ENCODE data around the gene FGF14. TPM values are rescaled to one million over a fixed set of nuclear protein-coding genes. Genes with fewer than 3 reads are reported as not detected.

FGF14 gene
- polyA plus RNA-seq, 1 of the 3 experiments (the other 2 are of a cell fraction), result 0.20 TPM

GRCh38 chr13:101784313-101784712 lies 617.5 kb downstream of the FGF14 start:
- no peak overlapping the region for H3K9ac ChIP-seq
- TF ChIP-seq RXRA (IDR thresholded peaks at IDR 0.05; ENCODE audit: borderline replicate concordance, low read depth), result no peak
- no peak for TF ChIP-seq CHD2 (IDR thresholded peaks at IDR 0.05; ENCODE audit: low read length, partially characterized antibody)
- TF ChIP-seq RCOR1 (IDR thresholded peaks at IDR 0.05; ENCODE audit: low read length), result no peak
- TF ChIP-seq NRF1 (IDR thresholded peaks at IDR 0.05; ENCODE audit: low read depth, low read length), result no peak
- TF ChIP-seq TCF12 (IDR thresholded peaks at IDR 0.05), result no peak
- no peak for TF ChIP-seq CTCF (IDR thresholded peaks at IDR 0.05)
- TF ChIP-seq RAD21 (IDR thresholded peaks at IDR 0.05; ENCODE audit: low read length), result no peak
- no peak for TF ChIP-seq EZH2phosphoT487 (IDR thresholded peaks at IDR 0.05; ENCODE audit: borderline replicate concordance, low read depth)
- no peak for TF ChIP-seq GATA2 (CRISPR knock-in tag; IDR thresholded peaks at IDR 0.05)
- no peak for TF ChIP-seq FOSL2 (IDR thresholded peaks at IDR 0.05; ENCODE audit: borderline replicate concordance, low read depth)
- no peak for TF ChIP-seq ELF1 (IDR thresholded peaks at IDR 0.05)
- no peak for TF ChIP-seq FOXM1 (IDR thresholded peaks at IDR 0.05; ENCODE audit: low read depth)
- DNase-seq, result no peak
- H3K36me3 ChIP-seq (replicated peaks in 1 of 2; ENCODE audit: control insufficient read depth in 1 of 2, insufficient read depth in 2 of 2, low read length in 1 of 2), result no peaks in the 10 kb centered on the region
- no peaks in the 10 kb centered on the region for H3K9me3 ChIP-seq
- ChIA-PET CTCF (interaction anchor here (1.3 to 1.9 kb wide), 2 partner anchors 17 to 27 kb away, joined by 3 to 4 read pairs; no protein-coding TSS in a partner anchor), POLR2A (no interaction called here)
- no peaks in the 10 kb centered on the region for H3K79me2 ChIP-seq (ENCODE audit: insufficient read depth)
- no peaks in the 10 kb centered on the region for H3K27me3 ChIP-seq (ENCODE audit: insufficient read depth)
- no peaks in the 10 kb centered on the region for H3F3A ChIP-seq (replicated peaks; ENCODE audit: insufficient read depth)
- no peak overlapping the region for H3K4me2 ChIP-seq
- H3K4me1 ChIP-seq (ENCODE audit: control insufficient read depth in 1 of 2, insufficient read depth in 2 of 2, low read depth in 1 of 2, low read length in 1 of 2), result peaks cover 0 to 17% of the 10 kb centered on the region in 2 experiments; a peak in 2 of 4 replicates
- H2AFZ ChIP-seq (ENCODE audit: low read depth), result no peak overlapping the region
- no peaks in the 10 kb centered on the region for H4K20me1 ChIP-seq (ENCODE audit: insufficient read depth)
- H3K4me3 ChIP-seq (ENCODE audit: low read depth in 2 of 2, low read length in 1 of 2), result no peak overlapping the region
- no peaks in the 10 kb centered on the region for H3K9me2 ChIP-seq
- H3K27ac ChIP-seq (ENCODE audit: low read depth in 2 of 2, low read length in 1 of 2), result no peak overlapping the region

- Histone ChIP-seq H3F3A (replicated peaks; ENCODE audit: insufficient read depth) (no peaks in the 10 kb centered on the region), H3K4me2 (no peak overlapping the region), H3K9me2 (no peaks in the 10 kb centered on the region), H3K27me3 (ENCODE audit: insufficient read depth) (no peaks in the 10 kb centered on the region), H3K4me1 (ENCODE audit: control insufficient read depth in 1 of 2, insufficient read depth in 2 of 2, low read depth in 1 of 2, low read length in 1 of 2) (peaks cover 0 to 17% of the 10 kb centered on the region in 2 experiments; a peak in 2 of 4 replicates), H3K9ac (no peak overlapping the region), H3K36me3 (replicated peaks in 1 of 2; ENCODE audit: control insufficient read depth in 1 of 2, insufficient read depth in 2 of 2, low read length in 1 of 2) (no peaks in the 10 kb centered on the region), H3K9me3 (no peaks in the 10 kb centered on the region), H2AFZ (ENCODE audit: low read depth) (no peak overlapping the region), H3K79me2 (ENCODE audit: insufficient read depth) (no peaks in the 10 kb centered on the region), H3K27ac (ENCODE audit: low read depth in 2 of 2, low read length in 1 of 2) (no peak overlapping the region), H3K4me3 (ENCODE audit: low read depth in 2 of 2, low read length in 1 of 2) (no peak overlapping the region), H4K20me1 (ENCODE audit: insufficient read depth) (no peaks in the 10 kb centered on the region)
- POLR2A ChIA-PET, result no interaction called here
- no peak for DNase-seq
- CTCF ChIA-PET, result interaction anchor here (1.9 kb wide), 1 partner anchor 27 kb away, joined by 4 read pairs; no protein-coding TSS in a partner anchor
- TF ChIP-seq POLR2AphosphoS5 (IDR thresholded peaks at IDR 0.05; ENCODE audit: low read depth, low read length), result no peak
- no peak for TF ChIP-seq CTCF (IDR thresholded peaks at IDR 0.05)
- TF ChIP-seq CHD2 (IDR thresholded peaks at IDR 0.05; ENCODE audit: low read length, partially characterized antibody), result no peak
- no peak for TF ChIP-seq PBX3 (IDR thresholded peaks at IDR 0.05)
- TF ChIP-seq MEF2A (IDR thresholded peaks at IDR 0.05; ENCODE audit: borderline replicate concordance, low read depth), result no peak
- TF ChIP-seq GABPA (IDR thresholded peaks at IDR 0.05; ENCODE audit: low read depth), result no peak
- TF ChIP-seq JUND (IDR thresholded peaks at IDR 0.05), result no peak
- TF ChIP-seq GATA2 (CRISPR knock-in tag; IDR thresholded peaks at IDR 0.05), result no peak
- no peak for TF ChIP-seq SMC3 (IDR thresholded peaks at IDR 0.05; ENCODE audit: low read depth, low read length)
- no peak for TF ChIP-seq YY1 (IDR thresholded peaks at IDR 0.05; ENCODE audit: low read depth)
- no peak for TF ChIP-seq TEAD4 (IDR thresholded peaks at IDR 0.05; ENCODE audit: borderline replicate concordance, insufficient read depth)
- no peak for TF ChIP-seq FOXJ3 (CRISPR knock-in tag; IDR thresholded peaks at IDR 0.05)
- TF ChIP-seq TAF1 (IDR thresholded peaks at IDR 0.05; ENCODE audit: borderline replicate concordance, low read depth, low read length), result no peak
- no peak for TF ChIP-seq FOXM1 (IDR thresholded peaks at IDR 0.05; ENCODE audit: low read depth)
- TF ChIP-seq EP300 (IDR thresholded peaks at IDR 0.05; ENCODE audit: borderline replicate concordance in 1 of 2, low read depth in 1 of 2, low read length in 1 of 2), result no peak
- TF ChIP-seq RAD21 (IDR thresholded peaks at IDR 0.05; ENCODE audit: low read length), result no peak
- no peak for TF ChIP-seq NFIC (IDR thresholded peaks at IDR 0.05; ENCODE audit: borderline replicate concordance)
- TF ChIP-seq MAX (IDR thresholded peaks at IDR 0.05; ENCODE audit: low read depth), result no peak
Measured at GRCh38 chr13:101783554-101783953, 618.3 kb downstream of the FGF14 start.

Data from SK-N-SH (cell line).